Uterus (tissue), 4 donors: ENCODE results near the gene MAGI2. TPM values are rescaled to one million over a fixed set of nuclear protein-coding genes. Genes with fewer than 3 reads are reported as not detected.

Source experiments
- DNase-seq, 2 donors: peaks; one replicate each; pipeline ENCODE4 v3.0.0-alpha.2; 2019 to 2020
- H3K27ac ChIP-seq, 2 donors: fragments of 200-600 bp; sonication (generic); 1 replicate in 1 of 2; 2 replicates in 1 of 2; pipeline ENCODE4 v1.5.1; 2016 to 2018
- H3K27me3 ChIP-seq, 2 donors: fragments of 200-600 bp; sonication (generic); one replicate each; pipeline ENCODE4 v1.5.1; 2018 to 2019; ENCODE audit warnings: control low read depth in 1 of 2
- H3K36me3 ChIP-seq, 2 donors: fragments of 200-600 bp; sonication (generic); one replicate each; pipeline ENCODE4 v1.5.1; 2019; ENCODE audit warnings: control low read depth in 1 of 2
- H3K4me1 ChIP-seq, 2 donors: fragments of 200-600 bp; sonication (generic); one replicate each; pipeline ENCODE4 v1.5.1; 2018 to 2019; ENCODE audit warnings: control low read depth in 1 of 2
- H3K4me3 ChIP-seq, 2 donors: fragments of 200-600 bp; sonication (generic); 1 replicate in 1 of 2; 2 replicates in 1 of 2; pipeline ENCODE4 v1.5.1; 2018 to 2019; ENCODE audit warnings: mild to moderate bottlenecking in 1 of 2
- H3K9me3 ChIP-seq, 2 donors: fragments of 200-600 bp; sonication (generic); one replicate each; pipeline ENCODE4 v1.5.1; 2019; ENCODE audit warnings: control low read depth in 1 of 2
- CTCF ChIP-seq, 4 experiments: fragments of 200-600 bp in 2 of 4; fragments of 450-650 bp in 2 of 4; sonication (generic) in 2 of 4; IDR thresholded peaks; one replicate each; pipeline ENCODE4 v1.5.1; 2016 to 2019; ENCODE audit warnings: antibody characterized with exemption in 4 of 4, mild to moderate bottlenecking in 2 of 4, moderate library complexity in 1 of 4
- POLR2A ChIP-seq, 2 donors: fragments of 450-650 bp; IDR thresholded peaks; one replicate each; pipeline ENCODE4 v1.6.1; 2016; ENCODE audit warnings: antibody characterized with exemption in 2 of 2, mild to moderate bottlenecking in 1 of 2, moderate library complexity in 1 of 2
- intact Hi-C: fragments of 100-400 bp; cut with DNase I; formaldehyde crosslinking; loops from one replicate; pipeline ENCODE4 v1.15.1; 2023; ENCODE audit warnings: low total_unique reads
- total RNA-seq, 4 donors: library from RNA; depleted of rRNA in 3 of 4; stranded (reverse); fragments of >200 nt in 3 of 4; gene quantifications; one replicate each; pipeline versions ENCODE4 v1.1.0 to v1.2.4, GENCODE V29; 2014 to 2023
- donor health status: DM: yes; HTN: yes; CAD: no.

The MAGI2 gene
- total RNA-seq, 4 donors from 2014 or later: 5.3 to 23.2 (median 13.8) TPM

GRCh38 chr7:78765943-78766729, 687.3 kb downstream of the MAGI2 start:
- Histone ChIP-seq H3K4me1 (no peaks in the 10 kb centered on the region), H3K9me3 (no peaks in the 10 kb centered on the region), H3K27me3 (no peaks in the 10 kb centered on the region), H3K4me3 (no peak overlapping the region), H3K36me3 (no peaks in the 10 kb centered on the region), H3K27ac (no peak overlapping the region)
- DNase-seq: no peak
- intact Hi-C loops: no loop called here
- no peak for TF ChIP-seq POLR2A (IDR thresholded peaks at IDR 0.05)
- no peak for TF ChIP-seq CTCF (IDR thresholded peaks at IDR 0.05)

GRCh38 chr7:78764571-78764970, 688.9 kb downstream of the MAGI2 start:
- H3K27ac ChIP-seq: no peak overlapping the region
- H3K27me3 ChIP-seq: no peaks in the 10 kb centered on the region
- no peak for DNase-seq
- H3K9me3 ChIP-seq: no peaks in the 10 kb centered on the region
- no peak for TF ChIP-seq CTCF (IDR thresholded peaks at IDR 0.05)
- H3K4me3 ChIP-seq: no peak overlapping the region
- no peaks in the 10 kb centered on the region for H3K4me1 ChIP-seq
- no peaks in the 10 kb centered on the region for H3K36me3 ChIP-seq
- intact Hi-C loops: no loop called here

GRCh38 chr7:78762625-78763024, 690.8 kb downstream of the MAGI2 start:
- H3K36me3 ChIP-seq: no peaks in the 10 kb centered on the region
- H3K4me1 ChIP-seq: no peaks in the 10 kb centered on the region
- H3K4me3 ChIP-seq: no peak overlapping the region
- intact Hi-C loops: no loop called here
- H3K27me3 ChIP-seq: no peaks in the 10 kb centered on the region
- no peaks in the 10 kb centered on the region for H3K9me3 ChIP-seq
- no peak for DNase-seq
- H3K27ac ChIP-seq: no peak overlapping the region
- TF ChIP-seq POLR2A (IDR thresholded peaks at IDR 0.05) (no peak), CTCF (IDR thresholded peaks at IDR 0.05) (no peak)

- Histone ChIP-seq H3K4me1 (no peaks in the 10 kb centered on the region), H3K36me3 (no peaks in the 10 kb centered on the region), H3K4me3 (no peak overlapping the region), H3K9me3 (no peaks in the 10 kb centered on the region), H3K27me3 (no peaks in the 10 kb centered on the region), H3K27ac (no peak overlapping the region)
- intact Hi-C loops: no loop called here
- DNase-seq: no peak
- TF ChIP-seq POLR2A (IDR thresholded peaks at IDR 0.05): no peak
- no peak for TF ChIP-seq CTCF (IDR thresholded peaks at IDR 0.05)
These were observed 692.7 kb downstream of the MAGI2 start for GRCh38 chr7:78760620-78761355.

GRCh38 chr7:78752554-78752953, 700.9 kb downstream of the MAGI2 start:
- Histone ChIP-seq H3K36me3 (no peaks in the 10 kb centered on the region), H3K9me3 (no peaks in the 10 kb centered on the region), H3K27ac (no peak overlapping the region), H3K4me3 (no peak overlapping the region), H3K27me3 (no peaks in the 10 kb centered on the region), H3K4me1 (no peaks in the 10 kb centered on the region)
- no peak for TF ChIP-seq CTCF (IDR thresholded peaks at IDR 0.05)
- intact Hi-C loops: no loop called here
- DNase-seq: no peak
